Astrocyte (in vitro differentiated cells and primary cell): Measurements from ENCODE around the gene LNPK.
"Not testable (repeated sequence)": the region's sequence is repeated elsewhere in the genome, so short reads cannot be mapped to it uniquely, and the experiment has no call there.

Experiments used
- EZH2 ChIP-seq: IDR thresholded peaks from 2 replicates; pipeline ENCODE4 v1.6.1; 2012; ENCODE audit warnings: mild to moderate bottlenecking, low read length, inconsistent platforms; ENCODE audit not compliant: insufficient read depth
- TF ChIP-seq, protein P1 (sequence below): IDR thresholded peaks from 2 replicates; pipeline ENCODE4 v1.5.1; 2011; ENCODE audit warnings: low read depth, mild to moderate bottlenecking, inconsistent platforms, low read length, moderate library complexity; ENCODE audit not compliant: insufficient read depth

- TF ChIP-seq, protein P1, sequence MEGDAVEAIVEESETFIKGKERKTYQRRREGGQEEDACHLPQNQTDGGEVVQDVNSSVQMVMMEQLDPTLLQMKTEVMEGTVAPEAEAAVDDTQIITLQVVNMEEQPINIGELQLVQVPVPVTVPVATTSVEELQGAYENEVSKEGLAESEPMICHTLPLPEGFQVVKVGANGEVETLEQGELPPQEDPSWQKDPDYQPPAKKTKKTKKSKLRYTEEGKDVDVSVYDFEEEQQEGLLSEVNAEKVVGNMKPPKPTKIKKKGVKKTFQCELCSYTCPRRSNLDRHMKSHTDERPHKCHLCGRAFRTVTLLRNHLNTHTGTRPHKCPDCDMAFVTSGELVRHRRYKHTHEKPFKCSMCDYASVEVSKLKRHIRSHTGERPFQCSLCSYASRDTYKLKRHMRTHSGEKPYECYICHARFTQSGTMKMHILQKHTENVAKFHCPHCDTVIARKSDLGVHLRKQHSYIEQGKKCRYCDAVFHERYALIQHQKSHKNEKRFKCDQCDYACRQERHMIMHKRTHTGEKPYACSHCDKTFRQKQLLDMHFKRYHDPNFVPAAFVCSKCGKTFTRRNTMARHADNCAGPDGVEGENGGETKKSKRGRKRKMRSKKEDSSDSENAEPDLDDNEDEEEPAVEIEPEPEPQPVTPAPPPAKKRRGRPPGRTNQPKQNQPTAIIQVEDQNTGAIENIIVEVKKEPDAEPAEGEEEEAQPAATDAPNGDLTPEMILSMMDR, result not testable (repeated sequence)
- TF ChIP-seq EZH2, result not testable (repeated sequence)
Measured at GRCh38 chr2:175913267-175913666, 88.8 kb downstream of the LNPK start.
